ENCODE data around the gene TOMM34. TPM values are rescaled to one million over a fixed set of nuclear protein-coding genes. Genes with fewer than 3 reads are reported as not detected.
A peak's percentile ranks its signal among the peaks of the same experiment; 100 is the strongest.

The TOMM34 gene
- polyA plus RNA-seq, 3 donors: 6.4 to 9.1 (median 7.7) TPM

GRCh38 chr20:44930517-44931168, 29.6 kb downstream of the TOMM34 start:
- Histone ChIP-seq H3K27ac (ENCODE audit: low read depth in 1 of 2, low read length in 2 of 2) (no peak overlapping the region), H3K36me3 (replicated peaks in 1 of 2; ENCODE audit: control insufficient read depth in 1 of 2, insufficient read depth in 2 of 2, low read length in 2 of 2) (peaks cover 22 to 31% of the 10 kb centered on the region in 2 donors)
- 100% methylated on average over 10 of the region's 18 CpGs for WGBS (ENCODE audit: insufficient coverage)

GRCh38 chr20:44928595-44928994, 31.6 kb downstream of the TOMM34 start:
- Mint-ChIP-seq H3K27me3 (ENCODE audit: low read depth in 3 of 3) (peaks cover 0 to 4% (median 0%) of the 10 kb centered on the region in 3 donors), H3K9me3 (no peaks in the 10 kb centered on the region), H3K36me3 (peaks cover 40 to 41% of the 10 kb centered on the region in 2 donors), H3K27ac (peak overlapping the region in 3 of 7 donors; percentile 11 to 60 (median 55)), H3K4me3 (no peak overlapping the region), H3K4me1 (no peaks in the 10 kb centered on the region)
- no peak overlapping the region for H3K27ac ChIP-seq (ENCODE audit: low read depth in 1 of 2, low read length in 2 of 2)
- H3K79me2 ChIP-seq (ENCODE audit: insufficient read depth, low read length): no peaks in the 10 kb centered on the region
- TF ChIP-seq CTCF (IDR thresholded peaks at IDR 0.05): no peak
- WGBS (ENCODE audit: insufficient coverage): 100% methylated on average over 1 of the region's 3 CpGs
- no peaks in the 10 kb centered on the region for H3K9me3 ChIP-seq (replicated peaks in 1 of 2; ENCODE audit: control insufficient read depth in 1 of 2, insufficient read depth in 1 of 2, low read length in 2 of 2)
- H3K4me3 ChIP-seq (replicated peaks in 1 of 3; ENCODE audit: low read depth in 2 of 3, low read length in 3 of 3): no peak overlapping the region
- intact Hi-C loops (cut with micrococcal nuclease): no loop called here
- peaks cover 21 to 30% of the 10 kb centered on the region in 2 donors for H3K36me3 ChIP-seq (replicated peaks in 1 of 2; ENCODE audit: control insufficient read depth in 1 of 2, insufficient read depth in 2 of 2, low read length in 2 of 2)
- H2AFZ ChIP-seq (ENCODE audit: insufficient read depth, low read depth, low read length, poor library complexity, severe bottlenecking): no peak overlapping the region
- H4K20me1 ChIP-seq (ENCODE audit: insufficient read depth, low read length): no peaks in the 10 kb centered on the region
- no peak overlapping the region for H3K9ac ChIP-seq (ENCODE audit: insufficient read depth, low read length, poor library complexity, severe bottlenecking)
- H3K4me1 ChIP-seq (ENCODE audit: control insufficient read depth in 1 of 2, insufficient read depth in 2 of 2, low read length in 2 of 2): no peaks in the 10 kb centered on the region
- DNase-seq: no peak
- no peaks in the 10 kb centered on the region for H3K27me3 ChIP-seq (ENCODE audit: control insufficient read depth in 2 of 2, insufficient read depth in 2 of 2, low read length in 2 of 2)
- no peak overlapping the region for H3K4me2 ChIP-seq (replicated peaks; ENCODE audit: extremely low read depth, low read length, poor library complexity, severe bottlenecking)

More at GRCh38 chr20:44930517-44931168, 29.6 kb downstream of the TOMM34 start:
- H3K4me3 ChIP-seq (replicated peaks in 1 of 3; ENCODE audit: low read depth in 2 of 3, low read length in 3 of 3): no peak overlapping the region
- H3K79me2 ChIP-seq (ENCODE audit: insufficient read depth, low read length): no peaks in the 10 kb centered on the region
- H2AFZ ChIP-seq (ENCODE audit: insufficient read depth, low read depth, low read length, poor library complexity, severe bottlenecking): no peak overlapping the region
- TF ChIP-seq CTCF (IDR thresholded peaks at IDR 0.05): no peak
- Mint-ChIP-seq H3K36me3 (peaks cover 38 to 43% of the 10 kb centered on the region in 2 donors), H3K27ac (peak overlapping the region in 3 of 7 donors; percentile 24 to 58 (median 57)), H3K4me1 (no peaks in the 10 kb centered on the region), H3K4me3 (no peak overlapping the region), H3K27me3 (ENCODE audit: low read depth in 3 of 3) (peaks cover 0 to 4% (median 0%) of the 10 kb centered on the region in 3 donors), H3K9me3 (no peaks in the 10 kb centered on the region)
- intact Hi-C loops (cut with micrococcal nuclease): no loop called here
- no peaks in the 10 kb centered on the region for H3K4me1 ChIP-seq (ENCODE audit: control insufficient read depth in 1 of 2, insufficient read depth in 2 of 2, low read length in 2 of 2)
- H3K27me3 ChIP-seq (ENCODE audit: control insufficient read depth in 2 of 2, insufficient read depth in 2 of 2, low read length in 2 of 2): no peaks in the 10 kb centered on the region
- no peak overlapping the region for H3K9ac ChIP-seq (ENCODE audit: insufficient read depth, low read length, poor library complexity, severe bottlenecking)
- no peak overlapping the region for H3K4me2 ChIP-seq (replicated peaks; ENCODE audit: extremely low read depth, low read length, poor library complexity, severe bottlenecking)
- H3K9me3 ChIP-seq (replicated peaks in 1 of 2; ENCODE audit: control insufficient read depth in 1 of 2, insufficient read depth in 1 of 2, low read length in 2 of 2): no peaks in the 10 kb centered on the region
- DNase-seq: no peak
- H4K20me1 ChIP-seq (ENCODE audit: insufficient read depth, low read length): no peaks in the 10 kb centered on the region

Measured in CD14-positive monocyte (primary cell).